Measurements from ENCODE around the gene IFIT2.

DNA sequence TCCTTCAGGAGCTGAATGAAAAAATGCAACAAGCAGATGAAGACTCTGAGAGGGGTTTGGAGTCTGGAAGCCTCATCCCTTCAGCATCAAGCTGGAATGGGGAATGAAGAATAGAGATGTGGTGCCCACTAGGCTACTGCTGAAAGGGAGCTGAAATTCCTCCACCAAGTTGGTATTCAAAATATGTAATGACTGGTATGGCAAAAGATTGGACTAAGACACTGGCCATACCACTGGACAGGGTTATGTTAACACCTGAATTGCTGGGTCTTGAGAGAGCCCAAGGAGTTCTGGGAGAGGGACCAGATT lies 5.4 kb downstream of the IFIT2 start:
- TF ChIP-seq, protein P1, sequence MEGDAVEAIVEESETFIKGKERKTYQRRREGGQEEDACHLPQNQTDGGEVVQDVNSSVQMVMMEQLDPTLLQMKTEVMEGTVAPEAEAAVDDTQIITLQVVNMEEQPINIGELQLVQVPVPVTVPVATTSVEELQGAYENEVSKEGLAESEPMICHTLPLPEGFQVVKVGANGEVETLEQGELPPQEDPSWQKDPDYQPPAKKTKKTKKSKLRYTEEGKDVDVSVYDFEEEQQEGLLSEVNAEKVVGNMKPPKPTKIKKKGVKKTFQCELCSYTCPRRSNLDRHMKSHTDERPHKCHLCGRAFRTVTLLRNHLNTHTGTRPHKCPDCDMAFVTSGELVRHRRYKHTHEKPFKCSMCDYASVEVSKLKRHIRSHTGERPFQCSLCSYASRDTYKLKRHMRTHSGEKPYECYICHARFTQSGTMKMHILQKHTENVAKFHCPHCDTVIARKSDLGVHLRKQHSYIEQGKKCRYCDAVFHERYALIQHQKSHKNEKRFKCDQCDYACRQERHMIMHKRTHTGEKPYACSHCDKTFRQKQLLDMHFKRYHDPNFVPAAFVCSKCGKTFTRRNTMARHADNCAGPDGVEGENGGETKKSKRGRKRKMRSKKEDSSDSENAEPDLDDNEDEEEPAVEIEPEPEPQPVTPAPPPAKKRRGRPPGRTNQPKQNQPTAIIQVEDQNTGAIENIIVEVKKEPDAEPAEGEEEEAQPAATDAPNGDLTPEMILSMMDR (IDR thresholded peaks at IDR 0.05): no peak
- TF ChIP-seq POLR2AphosphoS5 (IDR thresholded peaks at IDR 0.05) (no peak), POLR2A (IDR thresholded peaks at IDR 0.05) (no peak)

All from breast epithelium (tissue), 3 donors.